Measurements from ENCODE around the gene USP25. TPM values are rescaled to one million over a fixed set of nuclear protein-coding genes. Genes with fewer than 3 reads are reported as not detected.

The USP25 gene
- total RNA-seq, 1 donor from 2014 or later, result 53.2 TPM

GRCh38 chr21:15744926-15745325, 15.1 kb downstream of the USP25 start:
- Histone ChIP-seq H3K36me3 (no peaks in the 10 kb centered on the region), H3K4me3 (no peak overlapping the region), H3K27me3 (ENCODE audit: low read depth) (no peaks in the 10 kb centered on the region), H3K27ac (replicated peaks) (no peak overlapping the region), H3K9me3 (replicated peaks) (no peaks in the 10 kb centered on the region), H3K4me1 (peaks cover 66% of the 10 kb centered on the region)
- no peak for DNase-seq
- TF ChIP-seq CTCF (IDR thresholded peaks at IDR 0.05; ENCODE audit: borderline replicate concordance), result no peak
- intact Hi-C loops (cut with micrococcal nuclease), result no loop called here

GRCh38 chr21:15748586-15748985, 18.8 kb downstream of the USP25 start:
- Histone ChIP-seq H3K4me3 (no peak overlapping the region), H3K27me3 (ENCODE audit: low read depth) (no peaks in the 10 kb centered on the region), H3K36me3 (no peaks in the 10 kb centered on the region), H3K27ac (replicated peaks) (no peak overlapping the region), H3K4me1 (peaks cover 68% of the 10 kb centered on the region), H3K9me3 (replicated peaks) (no peaks in the 10 kb centered on the region)
- DNase-seq, result no peak
- no peak for TF ChIP-seq CTCF (IDR thresholded peaks at IDR 0.05; ENCODE audit: borderline replicate concordance)
- intact Hi-C loops (cut with micrococcal nuclease), result no loop called here

- Histone ChIP-seq H3K4me1 (peaks cover 68% of the 10 kb centered on the region), H3K27me3 (ENCODE audit: low read depth) (no peaks in the 10 kb centered on the region), H3K4me3 (no peak overlapping the region), H3K9me3 (replicated peaks) (no peaks in the 10 kb centered on the region), H3K36me3 (no peaks in the 10 kb centered on the region), H3K27ac (replicated peaks) (no peak overlapping the region)
- intact Hi-C loops (cut with micrococcal nuclease), result no loop called here
- no peak for DNase-seq
- no peak for TF ChIP-seq CTCF (IDR thresholded peaks at IDR 0.05; ENCODE audit: borderline replicate concordance)
Measured at GRCh38 chr21:15749082-15749860, 19.5 kb downstream of the USP25 start.

GRCh38 chr21:15749861-15750159, 20.0 kb downstream of the USP25 start:
- Histone ChIP-seq H3K36me3 (no peaks in the 10 kb centered on the region), H3K9me3 (replicated peaks) (no peaks in the 10 kb centered on the region), H3K4me3 (no peak overlapping the region), H3K27ac (replicated peaks) (no peak overlapping the region), H3K27me3 (ENCODE audit: low read depth) (no peaks in the 10 kb centered on the region), H3K4me1 (peaks cover 72% of the 10 kb centered on the region)
- no peak for TF ChIP-seq CTCF (IDR thresholded peaks at IDR 0.05; ENCODE audit: borderline replicate concordance)
- no peak for DNase-seq
- intact Hi-C loops (cut with micrococcal nuclease), result no loop called here

- no peak for TF ChIP-seq CTCF (IDR thresholded peaks at IDR 0.05; ENCODE audit: borderline replicate concordance)
- H3K36me3 ChIP-seq, result no peaks in the 10 kb centered on the region
- no peaks in the 10 kb centered on the region for H3K9me3 ChIP-seq (replicated peaks)
- no peak for DNase-seq
- H3K27ac ChIP-seq (replicated peaks), result no peak overlapping the region
- intact Hi-C loops (cut with micrococcal nuclease), result no loop called here
- no peak overlapping the region for H3K4me3 ChIP-seq
- H3K4me1 ChIP-seq, result peaks cover 84% of the 10 kb centered on the region
- H3K27me3 ChIP-seq (ENCODE audit: low read depth), result no peaks in the 10 kb centered on the region
Measured at GRCh38 chr21:15751037-15751436, 21.3 kb downstream of the USP25 start.

All from left ventricle myocardium inferior (tissue), 1 donor.